Stomach (tissue), 9 donors: Measurements from ENCODE around the gene MFGE8. TPM values are rescaled to one million over a fixed set of nuclear protein-coding genes. Genes with fewer than 3 reads are reported as not detected.
A peak's percentile ranks its signal among the peaks of the same experiment; 100 is the strongest.

Source experiments
- DNase-seq, 2 donors: peaks; one replicate each; pipeline versions ENCODE4 v3.0.0 to v3.0.0-alpha.2; 2013 to 2019
- H3K27ac ChIP-seq, 5 donors: fragments of 200-600 bp in 4 of 5; sonication (generic) in 4 of 5; one replicate each; pipeline ENCODE4 v1.5.1; 2013 to 2019; ENCODE audit warnings: mild to moderate bottlenecking in 1 of 5, moderate library complexity in 1 of 5
- H3K27me3 ChIP-seq, 3 donors: fragments of 200-600 bp; sonication (generic); one replicate each; pipeline ENCODE4 v1.5.1; 2017 to 2019; ENCODE audit warnings: mixed run types in 1 of 3
- H3K36me3 ChIP-seq, 4 donors: fragments of 200-600 bp; sonication (generic); 1 replicate in 3 of 4; 2 replicates in 1 of 4; pipeline ENCODE4 v1.5.1; 2016 to 2019
- H3K4me1 ChIP-seq, 4 donors: fragments of 200-600 bp; sonication (generic); one replicate each; pipeline ENCODE4 v1.5.1; 2016 to 2019
- H3K4me3 ChIP-seq, 4 donors: fragments of 200-600 bp; sonication (generic) in 3 of 4; one replicate each; pipeline ENCODE4 v1.5.1; 2016 to 2019; ENCODE audit warnings: mild to moderate bottlenecking in 1 of 4
- H3K9me3 ChIP-seq, 4 donors: fragments of 200-600 bp; sonication (generic); one replicate each; pipeline ENCODE4 v1.5.1; 2016 to 2019
- CTCF ChIP-seq, 7 experiments: fragments of 450-650 bp in 4 of 7; fragments of 200-600 bp in 3 of 7; sonication (generic) in 3 of 7; IDR thresholded peaks; one replicate each; pipeline ENCODE4 v1.5.1; 2016 to 2019; ENCODE audit warnings: antibody characterized with exemption in 7 of 7, control low read depth in 2 of 7, mild to moderate bottlenecking in 1 of 7
- EP300 ChIP-seq: sonication (generic); formaldehyde crosslinking; IDR thresholded peaks from one replicate; pipeline ENCODE4 v1.6.1; 2017; ENCODE audit warnings: antibody characterized with exemption
- POLR2A ChIP-seq, 4 donors: fragments of 450-650 bp; IDR thresholded peaks; one replicate each; pipeline ENCODE4 v1.6.1; 2016; ENCODE audit warnings: antibody characterized with exemption in 4 of 4, control low read depth in 2 of 4, mild to moderate bottlenecking in 1 of 4, moderate library complexity in 1 of 4
- POLR2AphosphoS5 ChIP-seq, 3 donors: sonication (generic); formaldehyde crosslinking; IDR thresholded peaks; one replicate each; pipeline ENCODE4 v1.6.1; 2016; ENCODE audit warnings: antibody characterized with exemption in 3 of 3
- WGBS, 5 donors: extraction: QIAGEN DNeasy Blood & Tissue Kit in 3 of 5; methylation state at CpG; one replicate each; pipeline versions ENCODE4 v1.1.5 to v1.1.7; 2013 to 2018; 5-methylcytosine and 5-hydroxymethylcytosine counted together
- intact Hi-C: fragments of 100-400 bp; cut with DNase I; formaldehyde crosslinking; loops from one replicate; pipeline ENCODE4 v1.15.1; 2023; ENCODE audit warnings: low total_unique reads
- polyA plus RNA-seq, 3 donors: library from polyadenylated mRNA; stranded (reverse); fragments of 200-250 nt; gene quantifications; one replicate each; pipeline ENCODE4 v1.2.3, GENCODE V29; 2013
- total RNA-seq, 5 donors: library from RNA; depleted of rRNA; stranded (reverse); fragments of >200 nt; gene quantifications; one replicate each; pipeline versions ENCODE4 v1.1.0 to v1.2.3, GENCODE V29; 2014 to 2016
- donor health status: healthy with polysubstance abuse.
- donor health status: Bipolar disorder and iron deficiency.
- donor health status: healthy.

Gene MFGE8
- total and polyA plus RNA-seq, 8 donors = 39.3 to 380 (median 68.3) TPM

GRCh38 chr15:88907111-88907510, 6.1 kb downstream of the MFGE8 start:
- Histone ChIP-seq H3K4me1 (peaks cover 4 to 54% (median 23%) of the 10 kb centered on the region in 4 donors), H3K27me3 (no peaks in the 10 kb centered on the region), H3K27ac (no peak overlapping the region), H3K9me3 (no peaks in the 10 kb centered on the region), H3K36me3 (peaks cover 14 to 69% (median 47%) of the 10 kb centered on the region in 4 donors), H3K4me3 (no peak overlapping the region)
- no peak for DNase-seq
- intact Hi-C loops = loop anchor here (10.0 kb wide), 1 partner anchor 278 kb away; no protein-coding TSS in a partner anchor
- WGBS, 5 donors = 79 to 85% (median 82%) methylated on average over 14 of the region's 14 CpGs
- no peak for TF ChIP-seq CTCF (IDR thresholded peaks at IDR 0.05)
- TF ChIP-seq POLR2A (IDR thresholded peaks at IDR 0.05) = no peak
- TF ChIP-seq EP300 = no peak
- TF ChIP-seq POLR2AphosphoS5 (IDR thresholded peaks at IDR 0.05) = no peak

DNA sequence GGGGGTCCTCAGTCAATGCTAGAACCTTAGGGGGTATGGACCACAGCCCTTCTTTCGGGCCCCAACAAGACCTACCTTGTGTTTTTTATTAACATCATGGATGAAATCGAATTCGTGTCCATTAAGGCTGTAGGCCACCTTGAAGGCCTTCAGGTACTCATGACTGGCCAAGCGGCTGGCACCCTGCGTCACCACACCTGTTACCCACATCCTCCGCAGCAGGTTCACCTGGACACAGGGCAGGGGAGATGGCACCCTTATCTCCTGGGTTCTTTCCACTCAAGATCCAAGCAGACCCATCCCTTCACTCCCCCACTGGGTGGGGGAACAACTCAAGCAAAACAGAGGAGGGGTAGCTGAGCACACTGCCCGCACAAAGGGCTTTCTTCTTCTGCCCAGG, 6.6 kb downstream of the MFGE8 start:
- WGBS, 5 donors = 96 to 99% (median 96%) methylated on average over 7 of the region's 7 CpGs
- Histone ChIP-seq H3K9me3 (no peaks in the 10 kb centered on the region), H3K4me3 (no peak overlapping the region), H3K27me3 (no peaks in the 10 kb centered on the region), H3K27ac (no peak overlapping the region), H3K36me3 (peaks cover 14 to 72% (median 52%) of the 10 kb centered on the region in 4 donors), H3K4me1 (peaks cover 4 to 48% (median 19%) of the 10 kb centered on the region in 4 donors)
- intact Hi-C loops = loop anchor here (10.0 kb wide), 1 partner anchor 278 kb away; no protein-coding TSS in a partner anchor
- TF ChIP-seq EP300 (no peak), POLR2A (IDR thresholded peaks at IDR 0.05) (no peak), POLR2AphosphoS5 (IDR thresholded peaks at IDR 0.05) (no peak), CTCF (IDR thresholded peaks at IDR 0.05) (no peak)
- no peak for DNase-seq

GRCh38 chr15:88906130-88906529, 7.0 kb downstream of the MFGE8 start:
- intact Hi-C loops = loop anchor here (10.0 kb wide), 1 partner anchor 279 kb away; no protein-coding TSS in a partner anchor
- no peaks in the 10 kb centered on the region for H3K9me3 ChIP-seq
- no peak overlapping the region for H3K27ac ChIP-seq
- peaks cover 14 to 76% (median 56%) of the 10 kb centered on the region in 4 donors for H3K36me3 ChIP-seq
- DNase-seq = no peak
- H3K4me3 ChIP-seq = no peak overlapping the region
- H3K4me1 ChIP-seq = peaks cover 4 to 44% (median 17%) of the 10 kb centered on the region in 4 donors
- TF ChIP-seq CTCF (IDR thresholded peaks at IDR 0.05) (no peak), POLR2AphosphoS5 (IDR thresholded peaks at IDR 0.05) (no peak), EP300 (no peak), POLR2A (IDR thresholded peaks at IDR 0.05) (no peak)
- no peaks in the 10 kb centered on the region for H3K27me3 ChIP-seq
- WGBS, 5 donors = 97 to 100% (median 100%) methylated on average over 1 of the region's 1 CpG

DNA sequence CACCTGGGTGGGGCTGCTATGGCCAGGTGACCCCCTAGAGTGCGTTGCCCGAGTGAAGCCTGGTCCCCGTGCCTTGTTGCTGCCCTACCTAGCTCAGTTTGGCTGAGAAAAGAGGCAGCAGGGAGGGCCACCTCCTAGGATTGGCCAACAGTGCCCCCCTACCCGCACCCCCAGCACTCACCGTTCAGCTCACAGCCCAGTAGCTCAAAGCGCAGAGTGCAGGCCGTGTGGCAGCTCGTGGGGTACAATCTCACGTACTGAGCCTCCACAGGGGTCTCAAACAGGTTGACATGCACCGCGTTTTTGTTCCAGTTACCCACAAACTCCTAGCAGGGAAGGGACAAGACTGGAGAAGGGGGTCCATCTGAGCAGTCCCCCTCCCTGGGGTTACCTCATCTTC, 7.6 kb downstream of the MFGE8 start:
- DNase-seq = no peak
- 77 to 88% (median 81%) methylated on average over 10 to 11 of the region's 11 CpGs for WGBS, 5 donors
- H3K4me1 ChIP-seq = peaks cover 4 to 38% (median 17%) of the 10 kb centered on the region in 4 donors
- TF ChIP-seq EP300 (no peak), POLR2AphosphoS5 (IDR thresholded peaks at IDR 0.05) (no peak), POLR2A (IDR thresholded peaks at IDR 0.05) (no peak), CTCF (IDR thresholded peaks at IDR 0.05) (no peak)
- intact Hi-C loops = loop anchor here (10.0 kb wide), 1 partner anchor 279 kb away; no protein-coding TSS in a partner anchor
- H3K36me3 ChIP-seq = peaks cover 14 to 77% (median 60%) of the 10 kb centered on the region in 4 donors
- peak overlapping the region in 1 of 5 donors; percentile 21 for H3K27ac ChIP-seq
- H3K27me3 ChIP-seq = no peaks in the 10 kb centered on the region
- H3K4me3 ChIP-seq = no peak overlapping the region
- no peaks in the 10 kb centered on the region for H3K9me3 ChIP-seq
